GM23338 (cell line): Measurements from ENCODE around the gene GRIN1. TPM values are rescaled to one million over a fixed set of nuclear protein-coding genes. Genes with fewer than 3 reads are reported as not detected.

ENCODE experiments used
- ATAC-seq: fragments of 200-7000 bp; cut with Tn5 transposase; 3 replicates; pipeline ENCODE4 v1.9.1; 2020
- DNase-seq: peaks from one replicate; pipeline ENCODE4 v3.0.0-alpha.2; 2015; ENCODE audit warnings: low spot score
- H2AFZ ChIP-seq: fragments of 200-600 bp; sonication (generic); 2 replicates; pipeline ENCODE4 v1.8.0; 2016; ENCODE audit warnings: antibody characterized with exemption, mild to moderate bottlenecking, moderate library complexity
- H3F3A ChIP-seq: fragments of 200-600 bp; sonication (generic); replicated peaks from 2 replicates; pipeline ENCODE4 v1.8.0; 2017; ENCODE audit warnings: antibody characterized with exemption, mixed run types, low read depth
- H3K27ac ChIP-seq: fragments of 200-600 bp; sonication (generic); 2 replicates; pipeline ENCODE4 v1.6.1; 2016; ENCODE audit warnings: low read depth
- H3K27me3 ChIP-seq: fragments of 200-600 bp; sonication (generic); 2 replicates; pipeline ENCODE4 v1.8.0; 2016; ENCODE audit warnings: mild to moderate bottlenecking, mixed run types, moderate library complexity; ENCODE audit not compliant: insufficient read depth
- H3K36me3 ChIP-seq: fragments of 200-600 bp; sonication (generic); 2 replicates; pipeline ENCODE4 v1.8.0; 2016; ENCODE audit warnings: mild to moderate bottlenecking; ENCODE audit not compliant: insufficient read depth
- H3K4me1 ChIP-seq: fragments of 200-600 bp; sonication (generic); 2 replicates; pipeline ENCODE4 v1.8.0; 2016; ENCODE audit warnings: mild to moderate bottlenecking, moderate library complexity; ENCODE audit not compliant: insufficient read depth
- H3K4me2 ChIP-seq: fragments of 200-600 bp; sonication (generic); 2 replicates; pipeline ENCODE4 v1.7.1; 2017; ENCODE audit warnings: mixed run types
- H3K4me3 ChIP-seq: fragments of 200-600 bp; sonication (generic); 2 replicates; pipeline ENCODE4 v1.6.1; 2016; ENCODE audit warnings: mixed run types
- H3K79me2 ChIP-seq: fragments of 200-600 bp; sonication (generic); replicated peaks from 2 replicates; pipeline ENCODE4 v1.8.0; 2017; ENCODE audit warnings: mild to moderate bottlenecking; ENCODE audit not compliant: insufficient read depth
- H3K9me2 ChIP-seq: fragments of 200-600 bp; sonication (generic); 2 replicates; pipeline ENCODE4 v1.8.0; 2017; ENCODE audit not compliant: insufficient read depth
- H4K20me1 ChIP-seq: fragments of 200-600 bp; sonication (generic); replicated peaks from 2 replicates; pipeline ENCODE4 v1.8.0; 2017; ENCODE audit warnings: mild to moderate bottlenecking; ENCODE audit not compliant: insufficient read depth
- H3K27ac Mint-ChIP-seq: 2 replicates; pipeline ENCODE4 v1.8.0; 2020; ENCODE audit warnings: inconsistent platforms, mild to moderate bottlenecking, moderate library complexity, mixed read lengths
- H3K27me3 Mint-ChIP-seq: 3 replicates; pipeline ENCODE4 v1.8.0; 2022; ENCODE audit warnings: low read depth, mild to moderate bottlenecking, moderate library complexity, mixed read lengths, inconsistent platforms; ENCODE audit not compliant: insufficient read depth, poor library complexity
- H3K36me3 Mint-ChIP-seq: 3 replicates; pipeline ENCODE4 v1.8.0; 2021; ENCODE audit warnings: low read depth, mild to moderate bottlenecking, inconsistent platforms, moderate library complexity, mixed read lengths
- H3K4me1 Mint-ChIP-seq: 3 replicates; pipeline ENCODE4 v1.8.0; 2020; ENCODE audit warnings: mild to moderate bottlenecking, inconsistent platforms, mixed read lengths
- H3K4me3 Mint-ChIP-seq: 3 replicates; pipeline ENCODE4 v1.8.0; 2021; ENCODE audit warnings: moderate library complexity, mild to moderate bottlenecking, inconsistent platforms, mixed read lengths
- H3K9me3 Mint-ChIP-seq: 3 replicates; pipeline ENCODE4 v1.8.0; 2020; ENCODE audit warnings: moderate library complexity, mild to moderate bottlenecking, inconsistent platforms, mixed read lengths
- EZH2 ChIP-seq: fragments of 200-600 bp; sonication (generic); IDR thresholded peaks from one replicate; pipeline ENCODE4 v1.8.0; 2017; ENCODE audit warnings: antibody characterized with exemption, mild to moderate bottlenecking, low read depth; ENCODE audit not compliant: unreplicated experiment
- JUNB ChIP-seq: IDR thresholded peaks from one replicate; pipeline ENCODE4 v1.6.1; 2016; ENCODE audit warnings: antibody characterized with exemption; ENCODE audit not compliant: unreplicated experiment
- POLR2AphosphoS5 ChIP-seq: IDR thresholded peaks from 2 replicates; pipeline ENCODE4 v1.6.1; 2016; ENCODE audit warnings: antibody characterized with exemption, low read depth
- STAT1 ChIP-seq: IDR thresholded peaks from one replicate; pipeline ENCODE4 v1.6.1; 2016; ENCODE audit warnings: antibody characterized with exemption; ENCODE audit not compliant: unreplicated experiment
- ZNF114 ChIP-seq: fragments of 250-450 bp; sonication (Bioruptor Pico); IDR thresholded peaks from 2 replicates; pipeline ENCODE4 v1.5.0; 2020; ENCODE audit warnings: mild to moderate bottlenecking, moderate library complexity
- polyA plus RNA-seq: library from polyadenylated mRNA; unstranded; fragments of >200 nt; fragmentation: Nextera tagmentation; extraction: Ambion mirVana; gene quantifications from 2 replicates; pipeline ENCODE4 v1.2.1, GENCODE V29; 2016
- total RNA-seq: library from RNA; depleted of rRNA; stranded (reverse); fragments of >200 nt; shearing (Covaris generic); gene quantifications from 2 replicates; pipeline ENCODE4 v1.2.3, GENCODE V29; 2014
- TF ChIP-seq, protein P1 (sequence below): IDR thresholded peaks from one replicate; pipeline ENCODE4 v1.6.1; 2018; ENCODE audit warnings: antibody characterized with exemption; ENCODE audit not compliant: unreplicated experiment
- TF ChIP-seq, protein P2 (sequence below), 2 experiments: fragments of 200-600 bp in 1 of 2; sonication (generic) in 1 of 2; conservative IDR thresholded peaks; 2 replicates each; pipeline versions ENCODE4 v1.5.1 to v1.6.1; 2016 to 2017; ENCODE audit warnings: antibody characterized with exemption in 2 of 2, low read depth in 2 of 2, mild to moderate bottlenecking in 2 of 2, moderate library complexity in 1 of 2

The GRIN1 gene
- total and polyA plus RNA-seq, 2 experiments from 2014 or later: 2.7 to 5.5 TPM

DNA sequence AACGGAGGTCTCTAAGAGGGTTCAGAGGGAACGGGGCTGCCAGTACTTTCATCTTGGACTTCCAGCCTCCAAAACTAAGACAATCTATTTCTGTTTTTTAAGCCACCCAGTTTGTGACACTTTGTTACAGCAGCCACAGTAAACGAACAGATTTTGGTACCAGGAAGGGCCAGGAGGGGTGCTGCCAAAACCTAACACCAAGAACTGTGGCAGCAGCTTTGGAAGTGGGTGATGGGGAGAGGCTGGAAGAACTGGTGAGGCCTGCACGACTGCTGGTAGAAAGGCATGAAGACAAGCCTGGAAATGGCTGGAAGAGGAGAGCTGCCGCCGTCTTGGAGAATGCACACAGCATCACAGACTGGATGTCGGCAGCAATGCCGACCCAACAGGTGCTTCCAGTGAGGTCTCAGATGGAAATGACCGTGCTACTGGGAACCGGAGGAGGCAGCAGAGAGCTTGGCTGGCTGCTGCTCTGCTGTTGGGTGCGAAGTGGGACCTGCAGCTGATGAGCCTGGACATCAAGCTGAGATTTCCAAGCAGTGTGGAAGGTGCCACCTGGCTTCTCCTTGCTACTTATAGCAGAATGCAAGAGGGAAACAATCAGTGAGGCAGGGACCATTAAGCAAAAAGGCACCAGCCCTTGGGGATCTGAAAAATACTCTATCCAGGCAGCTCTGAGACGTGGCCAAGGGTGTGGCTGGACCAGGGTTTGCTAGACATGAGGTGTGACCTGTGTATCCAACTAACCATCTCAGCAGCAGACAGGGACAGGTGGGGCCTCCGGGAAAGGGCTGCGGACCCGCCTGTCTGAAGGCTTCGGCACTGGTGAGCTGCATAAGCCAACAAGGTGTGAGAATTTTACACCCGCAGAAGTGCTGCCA is 37.6 kb downstream of the GRIN1 start:
- TF ChIP-seq POLR2AphosphoS5: 0 out of 2 replicates have a peak, but pooled peaks have one; percentile 23
- no peak for TF ChIP-seq EZH2
- TF ChIP-seq STAT1: no peak
- TF ChIP-seq, protein P1, sequence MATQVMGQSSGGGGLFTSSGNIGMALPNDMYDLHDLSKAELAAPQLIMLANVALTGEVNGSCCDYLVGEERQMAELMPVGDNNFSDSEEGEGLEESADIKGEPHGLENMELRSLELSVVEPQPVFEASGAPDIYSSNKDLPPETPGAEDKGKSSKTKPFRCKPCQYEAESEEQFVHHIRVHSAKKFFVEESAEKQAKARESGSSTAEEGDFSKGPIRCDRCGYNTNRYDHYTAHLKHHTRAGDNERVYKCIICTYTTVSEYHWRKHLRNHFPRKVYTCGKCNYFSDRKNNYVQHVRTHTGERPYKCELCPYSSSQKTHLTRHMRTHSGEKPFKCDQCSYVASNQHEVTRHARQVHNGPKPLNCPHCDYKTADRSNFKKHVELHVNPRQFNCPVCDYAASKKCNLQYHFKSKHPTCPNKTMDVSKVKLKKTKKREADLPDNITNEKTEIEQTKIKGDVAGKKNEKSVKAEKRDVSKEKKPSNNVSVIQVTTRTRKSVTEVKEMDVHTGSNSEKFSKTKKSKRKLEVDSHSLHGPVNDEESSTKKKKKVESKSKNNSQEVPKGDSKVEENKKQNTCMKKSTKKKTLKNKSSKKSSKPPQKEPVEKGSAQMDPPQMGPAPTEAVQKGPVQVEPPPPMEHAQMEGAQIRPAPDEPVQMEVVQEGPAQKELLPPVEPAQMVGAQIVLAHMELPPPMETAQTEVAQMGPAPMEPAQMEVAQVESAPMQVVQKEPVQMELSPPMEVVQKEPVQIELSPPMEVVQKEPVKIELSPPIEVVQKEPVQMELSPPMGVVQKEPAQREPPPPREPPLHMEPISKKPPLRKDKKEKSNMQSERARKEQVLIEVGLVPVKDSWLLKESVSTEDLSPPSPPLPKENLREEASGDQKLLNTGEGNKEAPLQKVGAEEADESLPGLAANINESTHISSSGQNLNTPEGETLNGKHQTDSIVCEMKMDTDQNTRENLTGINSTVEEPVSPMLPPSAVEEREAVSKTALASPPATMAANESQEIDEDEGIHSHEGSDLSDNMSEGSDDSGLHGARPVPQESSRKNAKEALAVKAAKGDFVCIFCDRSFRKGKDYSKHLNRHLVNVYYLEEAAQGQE: no peak
- TF ChIP-seq JUNB: no peak
- TF ChIP-seq, protein P2, sequence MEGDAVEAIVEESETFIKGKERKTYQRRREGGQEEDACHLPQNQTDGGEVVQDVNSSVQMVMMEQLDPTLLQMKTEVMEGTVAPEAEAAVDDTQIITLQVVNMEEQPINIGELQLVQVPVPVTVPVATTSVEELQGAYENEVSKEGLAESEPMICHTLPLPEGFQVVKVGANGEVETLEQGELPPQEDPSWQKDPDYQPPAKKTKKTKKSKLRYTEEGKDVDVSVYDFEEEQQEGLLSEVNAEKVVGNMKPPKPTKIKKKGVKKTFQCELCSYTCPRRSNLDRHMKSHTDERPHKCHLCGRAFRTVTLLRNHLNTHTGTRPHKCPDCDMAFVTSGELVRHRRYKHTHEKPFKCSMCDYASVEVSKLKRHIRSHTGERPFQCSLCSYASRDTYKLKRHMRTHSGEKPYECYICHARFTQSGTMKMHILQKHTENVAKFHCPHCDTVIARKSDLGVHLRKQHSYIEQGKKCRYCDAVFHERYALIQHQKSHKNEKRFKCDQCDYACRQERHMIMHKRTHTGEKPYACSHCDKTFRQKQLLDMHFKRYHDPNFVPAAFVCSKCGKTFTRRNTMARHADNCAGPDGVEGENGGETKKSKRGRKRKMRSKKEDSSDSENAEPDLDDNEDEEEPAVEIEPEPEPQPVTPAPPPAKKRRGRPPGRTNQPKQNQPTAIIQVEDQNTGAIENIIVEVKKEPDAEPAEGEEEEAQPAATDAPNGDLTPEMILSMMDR (conservative IDR thresholded peaks at IDR 0.05; ENCODE audit: low read depth in 2 of 2): peak; percentile 43 to 58
- no peak for TF ChIP-seq ZNF114 (CRISPR knock-in tag)
- no peaks in the 10 kb centered on the region for H3K36me3 ChIP-seq
- H3K9me3 Mint-ChIP-seq: no peaks in the 10 kb centered on the region
- H3K4me1 ChIP-seq: no peaks in the 10 kb centered on the region
- peak; percentile 67 for ATAC-seq
- H3K4me3 Mint-ChIP-seq: no peak overlapping the region
- H3K79me2 ChIP-seq: no peaks in the 10 kb centered on the region
- peak; percentile 70 for DNase-seq
- H3K9me2 ChIP-seq: no peaks in the 10 kb centered on the region
- H3K27me3 ChIP-seq: peaks cover 1% of the 10 kb centered on the region; the same call in 1 of the 2 replicates
- no peaks in the 10 kb centered on the region for H4K20me1 ChIP-seq
- no peak overlapping the region for H3K4me2 ChIP-seq
- H3K4me1 Mint-ChIP-seq: no peaks in the 10 kb centered on the region; the same call in 1 of the 3 replicates
- no peak overlapping the region for H2AFZ ChIP-seq
- no peak overlapping the region for H3K4me3 ChIP-seq
- no peak overlapping the region for H3K27ac Mint-ChIP-seq
- peaks cover 8% of the 10 kb centered on the region for H3K27me3 Mint-ChIP-seq
- no peak overlapping the region for H3K27ac ChIP-seq
- H3F3A ChIP-seq: peaks cover 7% of the 10 kb centered on the region; the same call in 1 of the 2 replicates
- peaks cover 4% of the 10 kb centered on the region; the same call in 1 of the 3 replicates for H3K36me3 Mint-ChIP-seq
